Lower lobe of right lung (tissue), 2 donors: ENCODE results near the gene KANK4. TPM values are rescaled to one million over a fixed set of nuclear protein-coding genes. Genes with fewer than 3 reads are reported as not detected.

Experiments used
- ATAC-seq, 2 donors: fragments of 200-7000 bp; cut with Tn5 transposase; one replicate each; pipeline ENCODE4 v1.9.1; 2020 to 2022; ENCODE audit warnings: mild to moderate bottlenecking in 2 of 2, moderate library complexity in 2 of 2
- DNase-seq: peaks from one replicate; pipeline ENCODE4 v3.0.0-alpha.2; 2020
- H3K27ac ChIP-seq: fragments of 200-600 bp; one replicate; pipeline ENCODE4 v1.8.0; 2022
- H3K27me3 ChIP-seq: fragments of 200-600 bp; one replicate; pipeline ENCODE4 v1.8.0; 2022; ENCODE audit warnings: low read depth
- H3K36me3 ChIP-seq: fragments of 200-600 bp; one replicate; pipeline ENCODE4 v1.8.0; 2022; ENCODE audit warnings: mild to moderate bottlenecking
- H3K4me1 ChIP-seq: fragments of 200-600 bp; one replicate; pipeline ENCODE4 v1.8.0; 2022
- H3K4me3 ChIP-seq: fragments of 200-600 bp; one replicate; pipeline ENCODE4 v1.8.0; 2022; ENCODE audit warnings: mild to moderate bottlenecking
- H3K9me3 ChIP-seq: fragments of 200-600 bp; one replicate; pipeline ENCODE4 v1.8.0; 2022
- CTCF ChIP-seq: fragments of 200-600 bp; IDR thresholded peaks from one replicate; pipeline ENCODE4 v1.8.0; 2022; ENCODE audit warnings: antibody characterized with exemption, mild to moderate bottlenecking
- intact Hi-C: fragments of 100-400 bp; cut with DNase I; formaldehyde crosslinking; loops from one replicate; pipeline ENCODE4 v1.11.0; 2022
- total RNA-seq: library from RNA; stranded (reverse); fragmentation: NEBNext Ultra II Directional; extraction: Animal tissue kit (Norgen Biotek cat#: 25700); gene quantifications from one replicate; pipeline ENCODE4 v1.2.1, GENCODE V29; 2021
- donor health status: DM: no; HTN: yes; CAD: no; lungs with severe emphysema.

KANK4 gene
- total RNA-seq, 1 donor from 2014 or later = 4.4 TPM

- intact Hi-C loops = no loop called here
- no peak for TF ChIP-seq CTCF
- no peaks in the 10 kb centered on the region for H3K9me3 ChIP-seq
- no peak overlapping the region for H3K4me3 ChIP-seq
- H3K4me1 ChIP-seq = no peaks in the 10 kb centered on the region
- DNase-seq = no peak
- no peaks in the 10 kb centered on the region for H3K36me3 ChIP-seq
- ATAC-seq = no peak
- H3K27ac ChIP-seq = no peak overlapping the region
- H3K27me3 ChIP-seq = no peaks in the 10 kb centered on the region
These were observed 27.7 kb upstream of the KANK4 start for GRCh38 chr1:62346886-62347285.

- TF ChIP-seq CTCF = no peak
- Histone ChIP-seq H3K36me3 (no peaks in the 10 kb centered on the region), H3K4me3 (no peak overlapping the region), H3K4me1 (no peaks in the 10 kb centered on the region), H3K27me3 (no peaks in the 10 kb centered on the region), H3K9me3 (no peaks in the 10 kb centered on the region), H3K27ac (no peak overlapping the region)
- DNase-seq (no peak), ATAC-seq (no peak)
- intact Hi-C loops = no loop called here
These were observed 24.7 kb upstream of the KANK4 start for GRCh38 chr1:62343911-62344310.

- intact Hi-C loops = no loop called here
- H3K9me3 ChIP-seq = no peaks in the 10 kb centered on the region
- H3K27ac ChIP-seq = no peak overlapping the region
- no peak for TF ChIP-seq CTCF
- DNase-seq (no peak), ATAC-seq (no peak)
- no peak overlapping the region for H3K4me3 ChIP-seq
- H3K27me3 ChIP-seq = no peaks in the 10 kb centered on the region
- no peaks in the 10 kb centered on the region for H3K4me1 ChIP-seq
- H3K36me3 ChIP-seq = no peaks in the 10 kb centered on the region
These were observed 23.0 kb upstream of the KANK4 start for GRCh38 chr1:62342270-62342669.

- TF ChIP-seq CTCF = no peak
- Histone ChIP-seq H3K4me1 (no peaks in the 10 kb centered on the region), H3K27ac (no peak overlapping the region), H3K27me3 (no peaks in the 10 kb centered on the region), H3K36me3 (no peaks in the 10 kb centered on the region), H3K4me3 (no peak overlapping the region), H3K9me3 (no peaks in the 10 kb centered on the region)
- DNase-seq (no peak), ATAC-seq (no peak)
- intact Hi-C loops = no loop called here
These were observed 22.4 kb upstream of the KANK4 start for GRCh38 chr1:62341615-62342014.

GRCh38 chr1:62341089-62341488 is 21.9 kb upstream of the KANK4 start:
- Histone ChIP-seq H3K36me3 (no peaks in the 10 kb centered on the region), H3K4me1 (no peaks in the 10 kb centered on the region), H3K27ac (no peak overlapping the region), H3K9me3 (no peaks in the 10 kb centered on the region), H3K27me3 (no peaks in the 10 kb centered on the region), H3K4me3 (no peak overlapping the region)
- TF ChIP-seq CTCF = no peak
- ATAC-seq (no peak), DNase-seq (no peak)
- intact Hi-C loops = no loop called here
